GM23338 (cell line): Measurements from ENCODE around the gene CYP1B1. TPM values are rescaled to one million over a fixed set of nuclear protein-coding genes. Genes with fewer than 3 reads are reported as not detected.
A peak's percentile ranks its signal among the peaks of the same experiment; 100 is the strongest.

Experiments
- ATAC-seq: fragments of 200-7000 bp; cut with Tn5 transposase; 3 replicates; pipeline ENCODE4 v1.9.1; 2020
- DNase-seq: peaks from one replicate; pipeline ENCODE4 v3.0.0-alpha.2; 2015; ENCODE audit warnings: low spot score
- H2AFZ ChIP-seq: fragments of 200-600 bp; sonication (generic); 2 replicates; pipeline ENCODE4 v1.8.0; 2016; ENCODE audit warnings: antibody characterized with exemption, mild to moderate bottlenecking, moderate library complexity
- H3F3A ChIP-seq: fragments of 200-600 bp; sonication (generic); replicated peaks from 2 replicates; pipeline ENCODE4 v1.8.0; 2017; ENCODE audit warnings: antibody characterized with exemption, mixed run types, low read depth
- H3K27ac ChIP-seq: fragments of 200-600 bp; sonication (generic); 2 replicates; pipeline ENCODE4 v1.6.1; 2016; ENCODE audit warnings: low read depth
- H3K27me3 ChIP-seq: fragments of 200-600 bp; sonication (generic); 2 replicates; pipeline ENCODE4 v1.8.0; 2016; ENCODE audit warnings: mild to moderate bottlenecking, mixed run types, moderate library complexity; ENCODE audit not compliant: insufficient read depth
- H3K36me3 ChIP-seq: fragments of 200-600 bp; sonication (generic); 2 replicates; pipeline ENCODE4 v1.8.0; 2016; ENCODE audit warnings: mild to moderate bottlenecking; ENCODE audit not compliant: insufficient read depth
- H3K4me1 ChIP-seq: fragments of 200-600 bp; sonication (generic); 2 replicates; pipeline ENCODE4 v1.8.0; 2016; ENCODE audit warnings: mild to moderate bottlenecking, moderate library complexity; ENCODE audit not compliant: insufficient read depth
- H3K4me2 ChIP-seq: fragments of 200-600 bp; sonication (generic); 2 replicates; pipeline ENCODE4 v1.7.1; 2017; ENCODE audit warnings: mixed run types
- H3K4me3 ChIP-seq: fragments of 200-600 bp; sonication (generic); 2 replicates; pipeline ENCODE4 v1.6.1; 2016; ENCODE audit warnings: mixed run types
- H3K79me2 ChIP-seq: fragments of 200-600 bp; sonication (generic); replicated peaks from 2 replicates; pipeline ENCODE4 v1.8.0; 2017; ENCODE audit warnings: mild to moderate bottlenecking; ENCODE audit not compliant: insufficient read depth
- H3K9me2 ChIP-seq: fragments of 200-600 bp; sonication (generic); 2 replicates; pipeline ENCODE4 v1.8.0; 2017; ENCODE audit not compliant: insufficient read depth
- H4K20me1 ChIP-seq: fragments of 200-600 bp; sonication (generic); replicated peaks from 2 replicates; pipeline ENCODE4 v1.8.0; 2017; ENCODE audit warnings: mild to moderate bottlenecking; ENCODE audit not compliant: insufficient read depth
- H3K27ac Mint-ChIP-seq: 2 replicates; pipeline ENCODE4 v1.8.0; 2020; ENCODE audit warnings: inconsistent platforms, mild to moderate bottlenecking, moderate library complexity, mixed read lengths
- H3K27me3 Mint-ChIP-seq: 3 replicates; pipeline ENCODE4 v1.8.0; 2022; ENCODE audit warnings: low read depth, mild to moderate bottlenecking, moderate library complexity, mixed read lengths, inconsistent platforms; ENCODE audit not compliant: insufficient read depth, poor library complexity
- H3K36me3 Mint-ChIP-seq: 3 replicates; pipeline ENCODE4 v1.8.0; 2021; ENCODE audit warnings: low read depth, mild to moderate bottlenecking, inconsistent platforms, moderate library complexity, mixed read lengths
- H3K4me1 Mint-ChIP-seq: 3 replicates; pipeline ENCODE4 v1.8.0; 2020; ENCODE audit warnings: mild to moderate bottlenecking, inconsistent platforms, mixed read lengths
- H3K4me3 Mint-ChIP-seq: 3 replicates; pipeline ENCODE4 v1.8.0; 2021; ENCODE audit warnings: moderate library complexity, mild to moderate bottlenecking, inconsistent platforms, mixed read lengths
- H3K9me3 Mint-ChIP-seq: 3 replicates; pipeline ENCODE4 v1.8.0; 2020; ENCODE audit warnings: moderate library complexity, mild to moderate bottlenecking, inconsistent platforms, mixed read lengths
- CREB1 ChIP-seq: fragments of 250-450 bp; sonication (Bioruptor Pico); IDR thresholded peaks from 2 replicates; pipeline ENCODE4 v1.5.0; 2020; ENCODE audit warnings: low read depth, mild to moderate bottlenecking, moderate library complexity
- EZH2 ChIP-seq: fragments of 200-600 bp; sonication (generic); IDR thresholded peaks from one replicate; pipeline ENCODE4 v1.8.0; 2017; ENCODE audit warnings: antibody characterized with exemption, mild to moderate bottlenecking, low read depth; ENCODE audit not compliant: unreplicated experiment
- EZH2phosphoT487 ChIP-seq: fragments of 200-600 bp; sonication (generic); IDR thresholded peaks from one replicate; pipeline ENCODE4 v1.8.1; 2018; ENCODE audit warnings: antibody characterized with exemption; ENCODE audit not compliant: unreplicated experiment
- JUNB ChIP-seq: IDR thresholded peaks from one replicate; pipeline ENCODE4 v1.6.1; 2016; ENCODE audit warnings: antibody characterized with exemption; ENCODE audit not compliant: unreplicated experiment
- NANOG ChIP-seq: IDR thresholded peaks from 2 replicates; pipeline ENCODE4 v1.6.1; 2016; ENCODE audit warnings: antibody characterized with exemption, borderline replicate concordance
- POLR2AphosphoS5 ChIP-seq: IDR thresholded peaks from 2 replicates; pipeline ENCODE4 v1.6.1; 2016; ENCODE audit warnings: antibody characterized with exemption, low read depth
- STAT1 ChIP-seq: IDR thresholded peaks from one replicate; pipeline ENCODE4 v1.6.1; 2016; ENCODE audit warnings: antibody characterized with exemption; ENCODE audit not compliant: unreplicated experiment
- ZNF331 ChIP-seq: fragments of 250-450 bp; sonication (Bioruptor Pico); IDR thresholded peaks from 2 replicates; pipeline ENCODE4 v1.5.0; 2020; ENCODE audit warnings: low read depth, mild to moderate bottlenecking, moderate library complexity
- ZNF462 ChIP-seq: fragments of 250-450 bp; sonication (Bioruptor Pico); IDR thresholded peaks from 2 replicates; pipeline ENCODE4 v1.5.0; 2020; ENCODE audit warnings: mild to moderate bottlenecking, moderate library complexity
- polyA plus RNA-seq: library from polyadenylated mRNA; unstranded; fragments of >200 nt; fragmentation: Nextera tagmentation; extraction: Ambion mirVana; gene quantifications from 2 replicates; pipeline ENCODE4 v1.2.1, GENCODE V29; 2016
- total RNA-seq: library from RNA; depleted of rRNA; stranded (reverse); fragments of >200 nt; shearing (Covaris generic); gene quantifications from 2 replicates; pipeline ENCODE4 v1.2.3, GENCODE V29; 2014
- TF ChIP-seq, protein P1 (sequence below): IDR thresholded peaks from one replicate; pipeline ENCODE4 v1.6.1; 2018; ENCODE audit warnings: antibody characterized with exemption; ENCODE audit not compliant: unreplicated experiment

The CYP1B1 gene
- total and polyA plus RNA-seq, 2 experiments from 2014 or later = 3.3 to 6.2 TPM

GRCh38 chr2:38065502-38066135 is 10.3 kb downstream of the CYP1B1 start:
- Mint-ChIP-seq H3K27me3 (no peaks in the 10 kb centered on the region), H3K4me1 (no peaks in the 10 kb centered on the region), H3K36me3 (no peaks in the 10 kb centered on the region), H3K9me3 (no peaks in the 10 kb centered on the region), H3K27ac (no peak overlapping the region), H3K4me3 (no peak overlapping the region)
- H3K79me2 ChIP-seq = no peaks in the 10 kb centered on the region
- no peaks in the 10 kb centered on the region for H3K36me3 ChIP-seq
- no peaks in the 10 kb centered on the region for H3F3A ChIP-seq
- no peaks in the 10 kb centered on the region for H3K27me3 ChIP-seq
- ATAC-seq (peak; percentile 67), DNase-seq (peak; percentile 31)
- H3K4me3 ChIP-seq = no peak overlapping the region
- no peak overlapping the region for H3K27ac ChIP-seq
- no peak for TF ChIP-seq ZNF331 (CRISPR knock-in tag)
- no peak for TF ChIP-seq NANOG
- no peak for TF ChIP-seq EZH2phosphoT487
- TF ChIP-seq POLR2AphosphoS5 = no peak
- no peak for TF ChIP-seq JUNB
- TF ChIP-seq, protein P1, sequence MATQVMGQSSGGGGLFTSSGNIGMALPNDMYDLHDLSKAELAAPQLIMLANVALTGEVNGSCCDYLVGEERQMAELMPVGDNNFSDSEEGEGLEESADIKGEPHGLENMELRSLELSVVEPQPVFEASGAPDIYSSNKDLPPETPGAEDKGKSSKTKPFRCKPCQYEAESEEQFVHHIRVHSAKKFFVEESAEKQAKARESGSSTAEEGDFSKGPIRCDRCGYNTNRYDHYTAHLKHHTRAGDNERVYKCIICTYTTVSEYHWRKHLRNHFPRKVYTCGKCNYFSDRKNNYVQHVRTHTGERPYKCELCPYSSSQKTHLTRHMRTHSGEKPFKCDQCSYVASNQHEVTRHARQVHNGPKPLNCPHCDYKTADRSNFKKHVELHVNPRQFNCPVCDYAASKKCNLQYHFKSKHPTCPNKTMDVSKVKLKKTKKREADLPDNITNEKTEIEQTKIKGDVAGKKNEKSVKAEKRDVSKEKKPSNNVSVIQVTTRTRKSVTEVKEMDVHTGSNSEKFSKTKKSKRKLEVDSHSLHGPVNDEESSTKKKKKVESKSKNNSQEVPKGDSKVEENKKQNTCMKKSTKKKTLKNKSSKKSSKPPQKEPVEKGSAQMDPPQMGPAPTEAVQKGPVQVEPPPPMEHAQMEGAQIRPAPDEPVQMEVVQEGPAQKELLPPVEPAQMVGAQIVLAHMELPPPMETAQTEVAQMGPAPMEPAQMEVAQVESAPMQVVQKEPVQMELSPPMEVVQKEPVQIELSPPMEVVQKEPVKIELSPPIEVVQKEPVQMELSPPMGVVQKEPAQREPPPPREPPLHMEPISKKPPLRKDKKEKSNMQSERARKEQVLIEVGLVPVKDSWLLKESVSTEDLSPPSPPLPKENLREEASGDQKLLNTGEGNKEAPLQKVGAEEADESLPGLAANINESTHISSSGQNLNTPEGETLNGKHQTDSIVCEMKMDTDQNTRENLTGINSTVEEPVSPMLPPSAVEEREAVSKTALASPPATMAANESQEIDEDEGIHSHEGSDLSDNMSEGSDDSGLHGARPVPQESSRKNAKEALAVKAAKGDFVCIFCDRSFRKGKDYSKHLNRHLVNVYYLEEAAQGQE = no peak
- no peak for TF ChIP-seq EZH2
- no peak for TF ChIP-seq STAT1
- no peak for TF ChIP-seq CREB1
- H2AFZ ChIP-seq = no peak overlapping the region
- no peaks in the 10 kb centered on the region for H3K4me1 ChIP-seq
- H3K4me2 ChIP-seq = no peak overlapping the region
- no peaks in the 10 kb centered on the region for H3K9me2 ChIP-seq
- no peaks in the 10 kb centered on the region for H4K20me1 ChIP-seq

- no peak overlapping the region for H3K4me3 ChIP-seq
- no peaks in the 10 kb centered on the region for H3K79me2 ChIP-seq
- H3K36me3 Mint-ChIP-seq = no peaks in the 10 kb centered on the region
- no peak overlapping the region for H3K4me2 ChIP-seq
- H3K4me1 ChIP-seq = no peaks in the 10 kb centered on the region
- H3K27me3 ChIP-seq = no peaks in the 10 kb centered on the region
- no peak for ATAC-seq
- H3K9me3 Mint-ChIP-seq = no peaks in the 10 kb centered on the region
- DNase-seq = no peak
- no peaks in the 10 kb centered on the region for H4K20me1 ChIP-seq
- H3F3A ChIP-seq = no peaks in the 10 kb centered on the region
- H3K36me3 ChIP-seq = no peaks in the 10 kb centered on the region
- no peaks in the 10 kb centered on the region for H3K9me2 ChIP-seq
- H3K4me3 Mint-ChIP-seq = no peak overlapping the region
- H2AFZ ChIP-seq = no peak overlapping the region
- H3K27ac ChIP-seq = no peak overlapping the region
- H3K27me3 Mint-ChIP-seq = no peaks in the 10 kb centered on the region
- no peaks in the 10 kb centered on the region; the same call in 2 of the 3 replicates for H3K4me1 Mint-ChIP-seq
- H3K27ac Mint-ChIP-seq = no peak overlapping the region
- TF ChIP-seq JUNB (no peak), ZNF462 (no peak)
These were observed 11.0 kb downstream of the CYP1B1 start for GRCh38 chr2:38064801-38065501.
